Testis (tissue), 2 donors: ENCODE data around the gene TRMU.

Source experiments
- CTCF ChIP-seq, 3 experiments: fragments of 450-650 bp in 2 of 3; fragments of 200-600 bp in 1 of 3; sonication (generic) in 1 of 3; IDR thresholded peaks; one replicate each; pipeline ENCODE4 v1.5.1; 2016 to 2019; ENCODE audit warnings: antibody characterized with exemption in 3 of 3, mild to moderate bottlenecking in 2 of 3, moderate library complexity in 1 of 3
- POLR2A ChIP-seq: fragments of 450-650 bp; IDR thresholded peaks from one replicate; pipeline ENCODE4 v1.6.1; 2017; ENCODE audit warnings: antibody characterized with exemption, mild to moderate bottlenecking, moderate library complexity

GRCh38 chr22:46389081-46389480 lies 53.6 kb downstream of the TRMU start:
- TF ChIP-seq POLR2A (no peak), CTCF (IDR thresholded peaks at IDR 0.05) (no peak)
